Stimulated activated naive CD4-positive, alpha-beta T cell treated with Interleukin-2 at 50 U/mL for 16 hours (primary cell): ENCODE data around the gene TRPM1.
A peak's percentile ranks its signal among the peaks of the same experiment; 100 is the strongest.

Experiments
- DNase-seq: peaks from one replicate; lab custom pipeline; 2025; lab: John Stamatoyannopoulos, UW

The TRPM1 gene

DNA sequence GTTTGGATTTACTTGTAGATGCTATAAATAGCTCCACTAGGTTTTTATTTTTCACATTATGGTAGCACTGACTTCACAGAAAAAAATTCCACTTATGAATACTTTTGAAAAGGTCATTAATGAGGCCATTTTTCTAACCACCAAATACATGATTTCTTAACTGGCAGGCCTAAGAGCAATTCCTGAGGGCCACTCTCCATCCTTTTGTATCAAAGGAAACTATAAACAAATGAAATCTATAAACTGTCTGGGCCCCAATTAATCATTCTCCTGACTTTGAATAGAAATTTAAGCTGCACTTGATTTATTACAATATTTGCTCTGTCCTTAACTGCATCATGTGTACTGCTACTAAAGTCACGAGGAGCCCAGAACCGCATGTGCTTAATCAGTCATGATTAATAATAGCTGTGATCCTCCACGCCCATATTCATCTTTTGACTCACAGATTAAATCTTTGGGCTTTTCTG, 85.0 kb downstream of the TRPM1 start:
- DNase-seq, result no peak

DNA sequence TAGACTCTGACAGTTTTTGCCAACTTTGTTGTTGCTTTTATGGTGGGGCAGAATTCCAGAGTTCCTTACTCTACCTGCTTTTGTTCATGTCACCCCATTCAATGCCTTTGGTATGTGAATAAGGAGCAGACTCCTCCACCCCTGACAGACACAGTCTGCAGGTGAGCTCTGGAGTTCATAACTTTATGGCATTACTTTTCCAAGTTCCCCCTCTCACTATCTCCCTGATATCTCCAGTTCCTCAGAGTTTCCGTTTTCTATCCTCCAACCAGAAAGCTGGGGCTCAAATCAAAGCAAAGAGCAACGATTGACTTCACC, 87.0 kb downstream of the TRPM1 start:
- DNase-seq, result no peak

DNA sequence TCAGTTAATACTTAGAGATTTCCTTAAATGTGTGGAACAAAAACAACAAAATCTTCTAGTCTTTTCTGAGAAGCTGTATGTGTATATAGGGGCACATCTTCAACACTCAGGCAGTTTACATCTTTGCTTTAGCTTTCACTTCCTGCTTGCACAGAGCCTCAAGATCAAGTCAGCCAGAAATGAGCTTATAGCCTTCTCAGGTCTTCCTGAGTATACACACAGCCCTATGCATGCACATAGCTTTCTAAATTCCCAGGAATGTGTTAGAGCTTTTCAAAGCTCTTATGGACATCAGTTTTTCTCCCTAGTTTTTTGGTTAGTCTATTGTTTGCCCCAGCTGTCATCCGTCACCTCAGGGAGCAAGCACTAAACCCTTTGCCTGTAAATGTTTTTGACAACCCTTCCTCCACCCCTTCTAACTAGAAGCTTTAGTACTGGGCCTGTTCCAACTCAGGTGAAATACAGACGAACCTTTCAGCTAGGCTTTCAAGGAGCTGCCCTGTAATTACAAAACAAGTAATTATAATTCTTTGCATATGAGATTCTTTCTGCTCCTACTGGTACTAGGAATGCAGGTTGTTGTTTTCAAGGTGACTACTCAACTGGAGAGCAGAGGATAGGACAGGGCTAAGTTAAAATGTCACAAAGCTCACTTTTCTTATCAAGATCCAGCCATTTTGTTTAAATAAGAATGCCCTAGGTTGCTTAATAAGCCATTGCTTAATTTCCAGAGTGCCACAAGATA, 87.5 kb downstream of the TRPM1 start:
- DNase-seq, result no peak

DNA sequence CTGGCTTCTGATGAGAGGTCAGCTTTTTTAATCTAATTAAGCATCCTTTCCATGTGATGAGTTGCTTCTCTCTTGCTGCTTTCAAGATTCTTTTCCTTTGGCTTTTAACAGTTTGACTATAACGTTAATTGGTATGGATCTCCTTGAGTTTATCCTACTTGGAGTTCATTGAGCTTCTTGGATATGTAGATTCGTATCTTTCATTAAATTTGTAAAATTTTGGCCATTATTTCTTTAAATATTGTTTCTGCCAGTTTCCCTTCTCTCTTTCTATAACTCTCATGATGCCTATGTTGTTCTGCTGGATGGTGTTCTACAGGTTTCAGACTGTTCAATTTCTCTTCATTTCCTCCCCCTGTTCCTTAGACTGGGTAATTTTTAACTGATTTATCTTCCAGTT, 89.1 kb downstream of the TRPM1 start:
- no peak for DNase-seq

DNA sequence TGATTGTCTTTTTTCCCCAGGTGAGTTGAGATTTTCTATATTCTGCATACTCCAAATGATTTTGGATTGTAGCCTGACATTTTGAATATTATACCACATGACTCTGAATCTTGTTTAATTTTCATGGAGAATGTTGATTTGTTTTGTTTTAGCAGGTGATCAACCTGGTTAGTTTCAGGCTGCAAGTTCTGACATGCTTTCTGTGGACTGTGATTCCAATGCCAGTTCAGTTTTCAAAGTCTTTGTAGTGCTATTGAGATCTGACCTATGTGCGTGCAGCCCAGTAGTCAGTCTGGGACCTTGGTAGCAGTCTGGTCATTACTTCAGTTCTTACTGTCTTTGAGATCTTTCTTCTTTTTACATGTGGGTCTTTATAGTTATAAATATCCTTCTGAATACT, 91.5 kb downstream of the TRPM1 start:
- DNase-seq, result no peak

DNA sequence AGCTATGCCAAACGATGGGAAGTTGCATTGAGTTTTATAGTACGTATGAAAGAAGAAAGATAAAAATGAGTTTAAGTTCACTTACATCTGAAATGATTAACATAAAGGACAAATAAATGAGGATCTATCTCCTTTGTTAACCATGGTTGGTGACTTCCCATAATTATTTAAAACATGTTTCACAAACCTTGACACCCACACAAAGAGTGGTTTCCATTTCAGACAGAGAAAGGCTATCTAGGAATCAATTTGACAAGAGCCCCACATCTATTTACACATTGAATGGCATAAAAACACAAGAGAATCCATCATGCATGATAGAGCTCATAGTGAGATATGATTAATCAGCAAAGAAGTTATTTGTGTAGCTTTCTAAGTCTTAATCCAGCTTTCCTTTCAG, 95.9 kb downstream of the TRPM1 start:
- DNase-seq, result no peak

DNA sequence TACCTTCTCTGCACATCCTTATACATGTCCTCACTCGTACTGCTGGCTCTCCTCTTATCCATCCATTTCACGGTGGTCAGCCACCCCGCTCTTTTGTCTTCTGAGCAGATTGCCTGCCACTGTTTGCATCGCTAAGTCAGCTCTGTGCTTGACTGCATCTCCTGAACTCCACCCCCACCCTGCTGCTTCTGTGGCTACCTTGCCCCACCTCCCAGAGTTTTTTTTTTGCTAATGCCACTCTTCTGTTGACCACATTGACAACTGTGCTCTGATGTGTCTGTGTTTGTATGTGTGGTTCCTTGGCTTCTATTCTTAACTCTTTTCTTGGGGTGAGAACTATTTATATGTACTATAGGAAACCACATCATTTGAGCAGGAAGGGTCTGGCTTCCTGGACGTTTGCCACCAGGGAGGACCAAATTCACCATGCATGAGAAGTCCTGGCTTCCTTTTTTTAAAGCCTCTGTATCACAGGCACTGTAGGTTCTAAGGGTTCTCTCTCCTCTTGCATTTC, 97.2 kb downstream of the TRPM1 start:
- no peak for DNase-seq

DNA sequence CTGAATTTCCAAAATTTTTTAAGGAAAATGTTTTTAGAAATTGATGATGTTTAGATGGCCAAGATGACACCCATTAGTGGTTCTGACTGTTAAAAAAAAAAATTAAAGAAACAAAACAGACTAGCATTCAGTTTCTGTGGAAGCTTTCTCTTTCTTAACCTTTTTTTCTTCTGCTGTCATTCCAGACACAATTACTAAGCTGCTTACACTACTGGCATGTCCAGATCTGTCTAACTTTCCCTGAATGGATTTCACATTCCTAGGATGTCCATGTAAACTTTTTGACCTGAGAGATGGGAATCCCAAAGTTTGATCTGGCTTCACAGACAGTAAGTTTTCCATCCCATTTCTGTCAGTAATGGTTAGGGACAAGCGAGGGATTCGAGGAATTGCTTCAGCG, 99.8 kb downstream of the TRPM1 start:
- no peak for DNase-seq

DNA sequence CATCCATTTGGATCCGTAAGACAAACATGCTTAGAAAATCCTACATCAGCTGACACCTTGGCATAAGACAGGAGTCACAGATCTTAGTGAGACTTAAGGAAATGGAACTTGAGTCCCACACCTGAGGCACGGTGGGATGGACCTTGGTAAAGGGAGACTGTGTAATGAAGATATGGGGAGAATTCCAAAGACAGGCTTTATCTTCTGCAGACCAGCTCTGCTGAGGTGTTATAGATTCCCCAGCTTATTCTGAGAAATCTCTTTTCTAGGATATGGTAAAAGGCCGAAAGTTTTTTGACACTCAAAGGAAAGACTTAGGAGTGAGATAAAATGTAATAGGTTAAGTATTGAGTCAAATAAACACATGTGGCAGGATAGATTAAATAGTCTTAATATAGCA, 101.8 kb downstream of the TRPM1 start:
- DNase-seq, result no peak

DNA sequence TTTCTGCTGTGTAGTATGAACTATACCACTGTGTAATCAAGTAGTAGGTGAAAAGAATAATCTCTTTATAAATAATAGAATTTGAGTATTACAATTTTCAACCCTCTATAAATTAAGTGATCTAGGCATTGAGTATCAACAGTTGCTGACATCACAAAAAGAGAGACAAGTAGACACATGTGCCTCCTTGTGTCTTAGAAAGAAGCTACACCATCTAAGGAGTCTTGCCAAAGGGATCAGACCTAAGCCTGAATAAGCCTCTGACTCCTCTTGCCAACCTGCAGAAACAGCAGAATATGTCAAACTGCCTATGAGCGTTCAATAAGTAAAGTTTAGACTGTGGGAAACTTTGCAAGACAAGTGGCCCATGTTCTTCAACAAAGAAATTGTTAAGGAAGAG, 104.3 kb downstream of the TRPM1 start:
- no peak for DNase-seq

DNA sequence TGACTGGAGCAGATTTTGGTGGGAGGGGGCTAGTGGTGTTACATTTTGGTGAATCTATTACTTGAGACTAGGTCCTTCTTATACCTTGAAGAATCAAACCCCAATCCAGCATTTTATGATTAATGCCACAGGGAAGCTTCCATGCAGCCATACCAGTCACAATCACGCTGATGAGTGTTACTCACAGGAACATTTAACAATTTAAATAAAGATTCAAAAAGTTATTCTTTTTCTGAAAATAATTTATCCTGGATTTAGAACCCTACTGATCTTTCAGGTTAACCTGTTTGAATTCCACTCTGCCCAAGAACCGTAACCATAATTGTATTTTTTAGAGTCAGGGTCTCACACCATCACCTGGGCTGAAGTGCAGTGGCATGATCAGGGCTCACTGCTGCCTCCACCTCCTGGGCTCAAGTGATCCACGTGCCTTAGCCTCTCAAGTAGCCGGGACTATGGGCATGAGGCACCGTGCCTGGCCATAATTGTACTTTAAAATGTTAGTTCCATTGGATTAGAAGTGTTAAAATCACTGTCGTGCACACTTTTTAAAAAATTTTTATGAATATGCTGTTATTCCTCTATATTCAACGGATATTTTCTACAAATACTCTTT, 109.2 kb downstream of the TRPM1 start:
- no peak for DNase-seq

DNA sequence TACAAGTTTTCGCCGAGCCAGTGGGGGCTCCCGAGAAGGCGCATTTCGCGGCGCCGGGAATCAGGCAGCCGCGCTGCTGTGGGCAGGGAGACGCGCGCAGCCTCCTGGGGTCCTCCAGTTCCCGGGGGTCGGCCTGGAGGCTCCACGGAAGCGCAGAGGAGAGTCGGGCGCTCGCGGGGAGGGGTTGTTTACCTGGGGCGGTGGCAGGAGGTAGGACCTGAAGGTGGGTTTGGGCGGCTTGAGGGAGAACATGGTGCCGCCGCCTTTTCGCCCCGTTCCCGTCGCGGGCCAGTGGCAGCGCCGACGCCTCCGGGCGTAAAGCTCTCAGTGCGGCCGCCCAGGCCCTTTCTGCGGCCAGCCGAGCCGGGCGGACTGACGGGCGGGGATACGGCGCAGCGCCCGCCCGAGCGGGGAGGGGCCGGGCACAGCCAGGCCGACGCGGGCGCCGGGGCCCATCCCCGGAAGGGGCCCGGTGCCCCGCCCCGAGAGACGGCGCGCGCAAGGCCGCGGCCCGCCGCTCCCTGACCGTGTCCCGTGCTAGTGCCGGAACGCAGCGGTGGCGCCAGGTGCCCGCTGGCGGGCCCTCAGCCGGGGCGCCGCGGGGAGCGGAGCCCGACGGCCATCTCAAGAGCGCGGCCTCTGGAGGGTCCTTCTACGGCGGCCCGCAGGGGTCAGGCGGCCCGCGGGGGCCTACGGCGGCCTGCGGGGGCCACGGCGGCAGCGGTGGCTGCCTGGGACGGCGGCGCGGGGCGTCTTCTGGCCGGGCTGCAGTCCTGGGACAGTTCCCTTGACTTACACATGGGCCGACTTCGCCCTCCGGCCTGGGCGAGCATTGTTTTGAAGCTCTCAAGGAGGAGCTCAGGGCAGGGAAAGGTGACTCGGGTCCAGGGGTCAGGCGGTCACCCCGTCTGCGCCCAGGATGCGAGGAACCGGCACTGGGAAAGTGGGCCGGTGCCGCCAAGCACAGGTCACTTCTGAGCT, 110.0 kb downstream of the TRPM1 start, which contains the start of gene MTMR10:
MTMR10 (minus strand) TSS at position 374 of the 981 bp plus-strand sequence; CDS start at position 252, 122 bp downstream.
- peak; percentile 56 for DNase-seq

DNA sequence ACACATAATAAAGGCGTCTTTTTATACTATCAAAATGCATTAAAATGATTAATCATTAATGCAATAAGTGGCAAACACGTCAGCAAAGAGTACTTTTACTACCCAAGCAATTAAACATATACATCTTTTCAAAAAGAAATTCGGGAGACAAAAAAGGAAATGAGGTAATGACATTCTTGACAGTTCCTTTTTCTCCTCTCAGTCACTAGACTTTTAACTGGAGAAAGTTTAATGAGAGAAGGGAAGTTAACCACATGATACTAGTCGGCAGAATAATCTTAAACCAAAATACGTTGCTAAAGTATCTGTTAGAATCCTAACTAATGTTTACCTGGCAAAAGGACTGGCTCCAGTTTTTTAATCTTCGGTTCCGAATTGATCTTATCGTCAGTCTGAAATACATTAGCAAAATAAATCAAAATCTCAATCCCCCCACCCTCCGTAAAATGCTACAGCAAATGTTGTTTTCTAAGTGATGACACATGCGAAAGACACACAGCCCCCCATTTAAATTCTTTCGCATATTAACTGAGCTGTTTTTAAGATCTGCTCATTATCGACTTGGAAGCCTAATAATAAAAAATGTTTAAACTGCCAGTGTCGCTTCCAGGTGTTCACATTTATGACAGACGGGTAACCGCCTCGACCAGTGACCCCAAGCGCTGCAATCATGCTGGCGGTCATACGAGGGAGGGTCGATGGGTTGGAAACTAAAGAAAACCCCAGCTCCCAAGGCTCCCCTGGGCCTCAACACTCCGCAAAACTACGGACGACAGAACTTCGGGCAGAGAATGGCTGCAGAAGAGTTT, 110.9 kb downstream of the TRPM1 start:
- DNase-seq, result no peak

DNA sequence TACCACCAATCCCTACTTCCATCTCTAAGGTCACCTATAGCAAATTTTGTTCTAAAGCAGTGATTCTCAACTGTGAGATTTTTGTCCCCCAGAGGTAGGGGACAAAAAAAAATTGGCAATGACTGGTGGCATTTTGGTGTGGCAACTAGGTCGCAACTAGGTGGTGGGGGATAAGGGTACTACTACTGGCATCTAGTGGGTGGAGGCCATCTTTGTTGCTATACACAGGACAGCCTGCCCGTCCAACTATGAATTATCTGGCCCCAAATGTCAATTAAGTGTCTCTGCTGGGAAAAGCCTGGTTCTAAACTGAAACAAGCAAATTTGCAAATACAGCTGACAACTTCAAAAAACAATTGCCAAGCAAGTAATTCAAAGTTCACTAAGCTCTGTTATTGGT, 111.5 kb downstream of the TRPM1 start:
- no peak for DNase-seq

DNA sequence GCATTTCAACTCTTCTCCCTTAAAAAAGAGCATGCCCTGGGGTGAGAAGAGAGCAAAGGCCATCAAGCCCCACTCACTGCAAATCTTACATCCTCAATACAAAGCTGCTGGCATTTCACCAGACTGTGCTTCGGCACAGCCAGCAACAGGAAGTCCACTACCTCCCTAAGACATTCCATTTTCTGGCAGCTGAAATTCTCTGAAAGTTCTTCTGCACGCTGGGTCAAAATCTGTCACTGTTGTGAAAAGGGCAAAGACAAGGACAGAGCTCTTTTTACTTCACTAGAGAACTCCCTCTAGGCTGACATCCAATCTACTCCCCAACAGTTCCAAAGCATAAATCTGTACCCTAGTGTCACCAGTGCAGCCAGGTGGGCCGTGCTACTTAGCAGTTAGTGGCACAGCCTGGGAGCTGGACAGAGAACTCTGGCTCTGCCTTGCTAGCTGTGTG, 116.4 kb downstream of the TRPM1 start:
- DNase-seq, result no peak

DNA sequence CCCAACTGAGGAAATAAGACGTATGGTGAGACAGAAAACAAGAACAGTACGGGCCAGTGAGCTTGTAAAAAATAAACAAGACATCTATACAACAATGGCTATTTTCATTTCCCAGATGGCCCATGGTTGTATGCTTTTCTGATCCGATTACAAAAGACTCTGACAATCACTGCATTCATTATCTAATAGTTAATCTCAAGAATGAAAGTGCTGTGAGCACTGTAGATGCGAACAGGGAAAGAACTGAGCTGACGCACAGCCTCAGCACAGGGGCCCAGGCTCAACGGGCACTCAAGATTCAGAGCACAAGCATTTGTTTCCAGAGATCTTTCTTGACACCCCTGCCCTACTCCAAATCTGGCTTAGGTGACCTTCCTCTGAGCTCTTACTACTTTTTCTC, 117.0 kb downstream of the TRPM1 start:
- DNase-seq, result no peak

DNA sequence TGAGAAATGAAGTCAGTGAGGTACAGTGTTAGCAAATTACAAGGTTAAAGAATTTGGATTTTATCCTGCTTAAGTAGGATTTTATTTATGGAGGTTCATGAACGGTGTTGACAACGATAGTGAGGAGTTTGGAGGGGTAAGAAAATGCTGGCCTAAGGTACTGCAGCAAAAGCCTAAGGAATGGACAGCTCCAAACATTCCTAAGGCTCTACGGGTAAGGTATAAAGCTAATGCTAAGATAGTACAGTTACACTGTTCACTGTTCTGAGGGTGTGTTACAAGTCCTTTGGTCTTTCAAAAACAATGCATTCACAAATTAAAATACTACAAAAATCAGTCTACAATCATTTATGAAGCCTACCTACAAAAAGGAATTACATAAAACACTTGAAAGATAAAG, 117.4 kb downstream of the TRPM1 start:
- no peak for DNase-seq

DNA sequence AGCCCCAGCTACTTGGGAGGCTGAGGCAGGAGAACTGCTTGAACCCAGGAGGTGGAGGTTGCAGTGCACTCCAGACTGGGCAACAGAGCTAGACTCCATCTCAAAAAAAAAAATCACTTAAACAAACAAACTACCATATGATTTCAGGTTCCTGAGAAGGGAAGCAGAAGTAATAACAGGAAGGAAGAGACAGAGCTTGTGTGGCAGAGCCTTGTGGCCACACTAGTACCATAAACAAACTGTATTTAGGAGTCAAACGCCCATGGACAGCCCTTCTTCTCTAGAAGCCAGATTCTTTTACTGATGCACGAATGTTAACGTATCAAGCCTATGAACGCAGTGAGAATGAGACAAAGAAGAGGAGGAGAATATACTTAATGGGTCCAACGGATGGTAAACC, 122.1 kb downstream of the TRPM1 start:
- no peak for DNase-seq

DNA sequence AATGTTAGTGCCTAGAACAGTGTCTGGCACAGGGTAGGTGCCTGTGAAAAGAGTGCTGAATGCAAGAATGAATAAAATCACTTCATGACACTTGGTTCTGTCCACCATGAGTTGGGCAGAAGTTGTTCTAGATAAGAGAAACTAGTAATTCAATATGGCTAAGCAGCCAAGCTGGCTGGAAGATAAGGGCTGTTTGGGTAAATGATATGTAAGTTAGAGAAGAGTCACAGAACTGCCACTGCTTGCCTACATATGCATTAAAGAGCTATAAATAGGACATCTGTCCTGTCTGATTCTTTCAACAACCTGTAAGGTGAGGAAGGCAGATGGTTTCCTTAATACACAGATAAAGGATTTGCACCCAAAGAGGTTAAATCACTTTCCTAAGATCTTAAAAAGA, 123.2 kb downstream of the TRPM1 start:
- DNase-seq, result no peak

DNA sequence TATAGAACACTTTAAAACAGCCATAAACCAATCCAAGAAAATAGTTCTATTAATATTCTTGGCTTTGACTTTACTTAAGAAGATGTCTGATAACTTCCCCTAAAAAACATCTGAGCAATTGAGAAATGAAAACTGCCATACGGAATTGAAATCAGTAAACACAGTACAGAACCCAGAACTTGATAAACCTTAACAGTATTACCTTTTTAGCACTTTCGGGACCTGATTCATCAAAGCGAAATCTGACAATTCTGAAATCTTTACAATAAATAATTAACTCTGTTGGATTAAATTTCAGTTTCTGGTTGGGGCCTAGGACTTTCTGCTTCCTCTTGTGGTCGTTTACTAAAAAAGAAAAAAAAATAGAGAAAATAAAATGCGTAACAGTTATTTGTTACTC, 127.4 kb downstream of the TRPM1 start:
- DNase-seq, result no peak

DNA sequence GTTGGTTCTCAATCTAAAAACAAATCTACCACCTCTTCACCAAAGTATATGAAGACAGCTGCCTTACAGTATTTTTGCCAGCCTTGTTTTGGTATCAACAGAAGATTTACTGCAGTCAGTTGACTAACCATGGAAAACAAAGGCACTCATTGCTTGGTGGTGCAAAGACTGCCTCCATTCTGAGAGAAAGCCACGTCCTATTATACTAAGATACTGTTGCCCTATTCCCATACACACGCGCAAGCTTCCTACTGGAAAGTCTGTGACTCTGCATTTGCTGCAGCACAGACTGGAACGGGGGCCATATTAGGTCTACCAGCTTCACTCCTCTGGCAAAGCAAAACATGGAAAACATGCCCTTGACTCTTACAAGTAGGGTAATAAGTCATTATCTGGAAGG, 128.1 kb downstream of the TRPM1 start:
- DNase-seq, result no peak

DNA sequence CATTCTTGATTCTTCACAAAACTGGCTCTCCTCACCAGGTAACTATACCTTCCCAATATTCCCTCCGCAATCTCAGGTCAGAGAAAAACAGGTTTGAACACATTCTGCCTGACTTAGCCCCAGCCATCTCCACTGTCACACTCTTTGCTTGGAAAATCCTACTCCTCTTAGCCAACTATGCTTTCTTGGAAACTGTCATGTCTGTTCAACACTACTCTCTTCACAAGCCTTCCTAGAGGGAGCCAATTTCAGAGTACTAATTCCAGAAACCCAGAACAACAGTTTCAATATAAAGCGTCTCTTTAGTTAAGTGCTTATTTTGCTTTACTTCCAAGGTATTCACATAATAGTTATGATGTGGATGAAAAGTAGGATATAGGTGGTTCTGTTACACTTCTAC, 131.8 kb downstream of the TRPM1 start:
- DNase-seq, result no peak
